Ovary (tissue), 9 donors: ENCODE results near the gene PPDPF. TPM values are rescaled to one million over a fixed set of nuclear protein-coding genes. Genes with fewer than 3 reads are reported as not detected.

Experiments used
- DNase-seq, 5 donors: peaks; one replicate each; pipeline ENCODE4 v3.0.0-alpha.2; 2019 to 2020
- H3K27ac ChIP-seq, 2 donors: fragments of 200-600 bp; one replicate each; pipeline versions ENCODE4 v1.5.1 to v1.8.0; 2019 to 2022
- H3K27me3 ChIP-seq: fragments of 200-600 bp; one replicate; pipeline ENCODE4 v1.8.0; 2022
- H3K36me3 ChIP-seq: fragments of 200-600 bp; sonication (generic); one replicate; pipeline ENCODE4 v1.5.1; 2019
- H3K4me1 ChIP-seq: one replicate; pipeline ENCODE4 v1.8.1; 2013; ENCODE audit warnings: mild to moderate bottlenecking, moderate library complexity; ENCODE audit not compliant: insufficient read depth
- H3K4me3 ChIP-seq: fragments of 200-600 bp; sonication (generic); one replicate; pipeline ENCODE4 v1.5.1; 2017
- H3K9me3 ChIP-seq, 2 donors: fragments of 200-600 bp in 1 of 2; sonication (generic) in 1 of 2; one replicate each; pipeline versions ENCODE4 v1.5.1 to v1.8.1; 2013 to 2019; ENCODE audit warnings: mild to moderate bottlenecking in 1 of 2, moderate library complexity in 1 of 2
- CTCF ChIP-seq, 3 donors: fragments of 450-650 bp in 2 of 3; fragments of 200-600 bp in 1 of 3; IDR thresholded peaks; one replicate each; pipeline versions ENCODE4 v1.5.1 to v1.8.0; 2016 to 2022; ENCODE audit warnings: antibody characterized with exemption in 3 of 3, mild to moderate bottlenecking in 1 of 3
- EP300 ChIP-seq: sonication (generic); formaldehyde crosslinking; IDR thresholded peaks from one replicate; pipeline ENCODE4 v1.6.1; 2017; ENCODE audit warnings: antibody characterized with exemption
- POLR2A ChIP-seq: fragments of 450-650 bp; IDR thresholded peaks from one replicate; pipeline ENCODE4 v1.6.1; 2017; ENCODE audit warnings: antibody characterized with exemption, mild to moderate bottlenecking, moderate library complexity
- WGBS, 3 donors: extraction: QIAGEN DNeasy Blood & Tissue Kit in 1 of 3; methylation state at CpG; one replicate each; pipeline versions ENCODE4 v1.1.5 to v1.1.7; 2013 to 2017; 5-methylcytosine and 5-hydroxymethylcytosine counted together
- intact Hi-C, 4 donors: fragments of 100-400 bp; cut with DNase I; formaldehyde crosslinking; loops; one replicate each; pipeline versions ENCODE4 v1.11.0 to v1.15.1; 2022 to 2023
- polyA plus RNA-seq, 2 donors: library from polyadenylated mRNA; stranded (reverse); fragments of 200-250 nt in 1 of 2; fragments of 350-450 nt in 1 of 2; fragmentation: Illumina TruSeq in 1 of 2; extraction: RNeasy Lipid Tissue Mini Kit (QIAGEN cat#74804) in 1 of 2; gene quantifications; one replicate each; pipeline ENCODE4 v1.2.3, GENCODE V29; 2013 to 2014
- total RNA-seq, 7 donors: library from RNA; depleted of rRNA in 2 of 7; stranded (reverse); fragments of >200 nt in 2 of 7; fragmentation: NEBNext Ultra II Directional in 3 of 7; extraction: Animal tissue kit (Norgen Biotek cat#: 25700) in 3 of 7; gene quantifications; one replicate each; pipeline versions ENCODE4 v1.1.0 to v1.2.4, GENCODE V29; 2016 to 2023
- donor health status: DM: no; HTN: no; CAD: no; lungs with moderate emphysema.
- donor health status: DM: no; HTN: no; CAD: no.
- donor health status: Bipolar disorder and iron deficiency.
- donor health status: DM: yes; HTN: yes; CAD: no.
- donor health status: DM: no; HTN: no; CAD: no.
- donor health status: DM: yes; HTN: yes; CAD: no.

PPDPF gene
- total and polyA plus RNA-seq, 9 donors, result 4.9 to 315 (median 201) TPM

- intact Hi-C loops, result no loop called here
- no peak for DNase-seq
- no peaks in the 10 kb centered on the region for H3K36me3 ChIP-seq
- H3K27ac ChIP-seq, result no peak overlapping the region
- H3K4me1 ChIP-seq, result no peaks in the 10 kb centered on the region
- H3K9me3 ChIP-seq, result no peaks in the 10 kb centered on the region
- H3K4me3 ChIP-seq, result no peak overlapping the region
- H3K27me3 ChIP-seq, result no peaks in the 10 kb centered on the region
- 92 to 98% (median 94%) methylated on average over 16 of the region's 16 CpGs for WGBS, 3 donors
- TF ChIP-seq CTCF (IDR thresholded peaks at IDR 0.05), result no peak
Observed at GRCh38 chr20:63560333-63560805, 39.8 kb downstream of the PPDPF start.

- Histone ChIP-seq H3K36me3 (no peaks in the 10 kb centered on the region), H3K4me3 (no peak overlapping the region), H3K27ac (no peak overlapping the region), H3K9me3 (no peaks in the 10 kb centered on the region), H3K4me1 (no peaks in the 10 kb centered on the region), H3K27me3 (no peaks in the 10 kb centered on the region)
- no peak for DNase-seq
- 88 to 91% (median 88%) methylated on average over 26 of the region's 26 CpGs for WGBS, 3 donors
- intact Hi-C loops, result no loop called here
- no peak for TF ChIP-seq POLR2A
- no peak for TF ChIP-seq CTCF (IDR thresholded peaks at IDR 0.05)
- no peak for TF ChIP-seq EP300
Observed at GRCh38 chr20:63560856-63561609, 40.5 kb downstream of the PPDPF start.

- no peaks in the 10 kb centered on the region for H3K27me3 ChIP-seq
- no peak overlapping the region for H3K27ac ChIP-seq
- intact Hi-C loops, result no loop called here
- no peaks in the 10 kb centered on the region for H3K36me3 ChIP-seq
- 86 to 89% (median 88%) methylated on average over 31 to 36 of the region's 36 CpGs for WGBS, 3 donors
- no peak for DNase-seq
- H3K4me3 ChIP-seq, result no peak overlapping the region
- TF ChIP-seq EP300 (no peak), POLR2A (no peak), CTCF (IDR thresholded peaks at IDR 0.05) (no peak)
- no peaks in the 10 kb centered on the region for H3K9me3 ChIP-seq
- H3K4me1 ChIP-seq, result no peaks in the 10 kb centered on the region
Observed at GRCh38 chr20:63561624-63562396, 41.2 kb downstream of the PPDPF start.

GRCh38 chr20:63562461-63563224 is 42.1 kb downstream of the PPDPF start:
- no peak for DNase-seq
- H3K4me3 ChIP-seq, result no peak overlapping the region
- intact Hi-C loops, result no loop called here
- 91 to 92% (median 92%) methylated on average over 54 of the region's 54 CpGs for WGBS, 3 donors
- no peak overlapping the region for H3K27ac ChIP-seq
- H3K36me3 ChIP-seq, result no peaks in the 10 kb centered on the region
- TF ChIP-seq CTCF (IDR thresholded peaks at IDR 0.05) (no peak), POLR2A (no peak), EP300 (no peak)
- H3K27me3 ChIP-seq, result no peaks in the 10 kb centered on the region
- H3K4me1 ChIP-seq, result no peaks in the 10 kb centered on the region
- H3K9me3 ChIP-seq, result no peaks in the 10 kb centered on the region
